ENCODE data around the gene LYG1.
"Not testable (repeated sequence)": the region's sequence is repeated elsewhere in the genome, so short reads cannot be mapped to it uniquely, and the experiment has no call there.

LYG1 gene

DNA sequence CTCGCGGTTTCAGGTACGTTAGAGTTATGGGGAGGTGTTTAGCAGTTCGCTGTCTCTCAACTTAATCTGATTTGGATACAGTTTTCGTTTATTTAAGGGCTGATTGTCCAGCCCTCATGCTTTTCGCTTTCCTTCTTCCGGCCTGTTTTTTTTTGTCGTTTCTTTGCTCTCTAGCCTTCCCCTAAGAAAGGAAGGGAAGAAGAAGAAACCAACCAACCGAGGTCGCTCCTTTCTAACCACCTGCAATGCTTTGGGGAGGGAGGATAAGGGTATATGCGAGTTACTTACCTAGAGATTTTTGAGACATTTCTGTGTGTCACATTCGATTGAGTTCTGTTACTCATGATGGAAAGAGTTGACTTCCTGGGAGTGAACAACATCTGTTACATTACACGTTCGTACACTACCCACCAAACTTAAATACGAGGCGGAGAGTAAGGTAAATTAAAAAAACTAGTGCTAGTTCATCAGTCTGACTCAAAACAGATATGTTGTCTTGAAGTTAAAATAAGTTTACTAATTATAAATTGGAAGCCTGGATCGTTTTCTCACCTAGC lies 37.1 kb upstream of the LYG1 start:
- Histone ChIP-seq H3K27ac (peak overlapping the region; percentile 91), H3K4me3 (ENCODE audit: low read depth in 1 of 2, low read length in 1 of 2) (peak overlapping the region; percentile 86 to 100), H3K9me3 (no peaks in the 10 kb centered on the region), H3K27me3 (no peaks in the 10 kb centered on the region), H3K36me3 (peaks cover 8% of the 10 kb centered on the region), H3K4me1 (ENCODE audit: control insufficient read depth in 1 of 2, insufficient read depth in 1 of 2, low read depth in 1 of 2, low read length in 1 of 2) (peaks cover 28 to 32% of the 10 kb centered on the region in 2 experiments)
- TF ChIP-seq, protein P1, sequence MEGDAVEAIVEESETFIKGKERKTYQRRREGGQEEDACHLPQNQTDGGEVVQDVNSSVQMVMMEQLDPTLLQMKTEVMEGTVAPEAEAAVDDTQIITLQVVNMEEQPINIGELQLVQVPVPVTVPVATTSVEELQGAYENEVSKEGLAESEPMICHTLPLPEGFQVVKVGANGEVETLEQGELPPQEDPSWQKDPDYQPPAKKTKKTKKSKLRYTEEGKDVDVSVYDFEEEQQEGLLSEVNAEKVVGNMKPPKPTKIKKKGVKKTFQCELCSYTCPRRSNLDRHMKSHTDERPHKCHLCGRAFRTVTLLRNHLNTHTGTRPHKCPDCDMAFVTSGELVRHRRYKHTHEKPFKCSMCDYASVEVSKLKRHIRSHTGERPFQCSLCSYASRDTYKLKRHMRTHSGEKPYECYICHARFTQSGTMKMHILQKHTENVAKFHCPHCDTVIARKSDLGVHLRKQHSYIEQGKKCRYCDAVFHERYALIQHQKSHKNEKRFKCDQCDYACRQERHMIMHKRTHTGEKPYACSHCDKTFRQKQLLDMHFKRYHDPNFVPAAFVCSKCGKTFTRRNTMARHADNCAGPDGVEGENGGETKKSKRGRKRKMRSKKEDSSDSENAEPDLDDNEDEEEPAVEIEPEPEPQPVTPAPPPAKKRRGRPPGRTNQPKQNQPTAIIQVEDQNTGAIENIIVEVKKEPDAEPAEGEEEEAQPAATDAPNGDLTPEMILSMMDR (IDR thresholded peaks at IDR 0.05) = no peak

DNA sequence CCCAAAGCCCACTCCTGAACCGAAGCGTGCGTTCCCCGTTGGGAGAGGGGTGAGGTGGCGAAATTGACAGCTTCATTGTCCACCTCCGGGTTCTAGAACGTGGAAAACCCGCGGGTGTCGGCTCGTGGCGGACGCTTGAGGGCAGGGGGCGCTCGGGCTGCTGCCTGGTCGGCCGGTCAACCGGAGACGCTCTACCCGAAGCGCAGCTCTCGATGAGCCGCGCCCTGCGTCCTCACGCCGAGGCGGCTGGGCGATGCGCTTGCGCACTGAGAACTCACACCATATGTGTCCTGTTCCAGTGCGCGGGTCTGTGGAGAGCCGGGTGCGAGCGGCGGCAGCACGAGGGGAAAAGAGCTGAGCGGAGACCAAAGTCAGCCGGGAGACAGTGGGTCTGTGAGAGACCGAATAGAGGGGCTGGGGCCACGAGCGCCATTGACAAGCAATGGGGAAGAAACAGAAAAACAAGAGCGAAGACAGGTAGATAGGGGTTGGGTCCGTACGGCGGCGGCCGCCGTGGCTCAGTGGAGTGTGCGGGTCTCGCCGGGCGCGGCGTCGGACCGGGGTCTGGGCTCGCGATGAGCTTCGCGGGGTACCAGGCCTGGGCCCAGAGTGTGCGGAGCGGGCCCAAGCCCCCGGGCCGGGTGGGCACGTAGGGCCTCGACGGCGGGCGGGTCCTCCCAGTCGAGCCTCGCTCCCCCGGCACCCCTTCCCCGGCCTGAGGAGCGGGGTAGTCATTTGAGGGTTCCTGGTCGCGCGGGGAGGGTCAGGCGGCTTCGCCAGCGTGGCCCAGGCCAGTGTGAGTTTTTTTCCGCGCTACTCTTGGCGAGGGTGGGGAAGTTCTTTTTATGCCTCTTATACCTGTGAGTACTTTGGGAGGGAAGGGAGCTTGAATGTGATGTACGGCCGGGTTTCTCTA lies 36.4 kb upstream of the LYG1 start, which contains the start of gene EIF5B:
EIF5B (plus strand) TSS at position 277 of the 916 bp plus-strand sequence; CDS start at position 443, 166 bp downstream.
- Histone ChIP-seq H3K4me3 (ENCODE audit: low read depth in 1 of 2, low read length in 1 of 2) (peak within 1 kb of the TSS; percentile 86 to 100), H3K36me3 (peaks cover 15% of the 10 kb centered on the region), H3K9me3 (no peaks in the 10 kb centered on the region), H3K27me3 (no peaks in the 10 kb centered on the region), H3K4me1 (ENCODE audit: control insufficient read depth in 1 of 2, insufficient read depth in 1 of 2, low read depth in 1 of 2, low read length in 1 of 2) (peaks cover 28 to 32% of the 10 kb centered on the region in 2 experiments), H3K27ac (peak within 1 kb of the TSS; percentile 91)
- TF ChIP-seq, protein P1 (IDR thresholded peaks at IDR 0.05) = peak; percentile 70

DNA sequence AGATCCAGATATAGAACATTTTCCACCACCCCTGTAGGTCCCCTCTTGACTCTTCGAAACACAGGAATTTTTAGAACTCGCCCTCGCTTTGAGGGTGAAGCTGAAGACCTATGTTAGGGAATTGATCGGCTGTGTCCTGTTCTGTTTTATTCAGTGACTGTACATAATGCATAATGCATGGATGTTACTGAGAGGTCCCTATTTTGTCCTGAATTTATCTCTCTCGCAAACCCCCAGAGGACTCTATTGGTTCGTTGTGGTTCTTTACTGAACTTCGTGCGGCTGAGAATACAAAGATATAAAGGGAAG lies 35.8 kb upstream of the LYG1 start:
- Histone ChIP-seq H3K4me1 (ENCODE audit: control insufficient read depth in 1 of 2, insufficient read depth in 1 of 2, low read depth in 1 of 2, low read length in 1 of 2) (peaks cover 28 to 32% of the 10 kb centered on the region in 2 experiments), H3K9me3 (no peaks in the 10 kb centered on the region), H3K4me3 (ENCODE audit: low read depth in 1 of 2, low read length in 1 of 2) (peak overlapping the region; percentile 86 to 100), H3K36me3 (peaks cover 21% of the 10 kb centered on the region), H3K27me3 (no peaks in the 10 kb centered on the region), H3K27ac (peak overlapping the region; percentile 91)
- TF ChIP-seq, protein P1 (IDR thresholded peaks at IDR 0.05) = no peak

DNA sequence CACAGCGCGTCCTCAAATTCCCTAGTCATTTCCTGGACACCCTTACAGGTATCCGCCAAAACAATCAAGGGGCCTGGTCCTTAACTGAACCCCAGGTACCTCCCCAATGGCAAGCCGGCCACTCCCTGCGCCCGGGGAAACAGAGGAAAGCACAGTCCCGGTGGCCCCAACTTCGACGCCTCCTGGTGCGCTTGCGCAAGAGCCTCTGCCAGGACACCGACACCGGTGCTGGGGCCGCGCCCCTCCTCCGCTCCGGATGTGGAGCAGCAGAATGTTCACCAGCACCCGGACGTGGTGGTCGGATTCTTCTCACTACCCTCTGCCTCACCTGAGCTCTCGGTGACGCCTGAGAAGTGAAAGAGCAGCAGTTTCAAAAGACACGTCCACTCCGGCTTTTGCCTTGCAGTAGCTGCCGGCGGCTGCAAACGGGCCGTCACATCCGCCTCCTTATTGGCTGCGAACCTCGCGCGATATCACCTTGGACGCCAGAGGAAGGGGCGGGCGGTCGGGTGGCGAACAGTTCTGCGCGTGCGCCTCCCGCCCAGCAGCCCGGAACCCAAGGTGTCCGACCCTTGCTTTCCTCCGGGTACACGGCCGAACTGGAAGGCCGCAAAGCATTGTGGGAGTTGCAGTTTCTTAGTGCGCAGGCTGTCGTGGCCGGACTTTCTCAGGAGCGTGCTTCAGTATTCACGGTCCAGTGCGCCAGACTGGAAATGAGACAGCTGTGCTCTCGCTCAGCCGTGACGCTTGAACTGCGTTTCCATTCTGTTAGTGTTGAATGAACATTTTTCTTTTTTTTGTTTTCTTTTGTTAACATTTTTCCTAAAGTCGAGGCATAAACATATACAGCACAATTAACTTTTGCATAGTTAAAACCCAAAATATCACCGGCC lies 35.2 kb upstream of the LYG1 start, which contains the start of gene TXNDC9:
TXNDC9 (minus strand) TSS at position 423 of the 893 bp plus-strand sequence. CDS start 3,123 bp downstream, outside the sequence.
- Histone ChIP-seq H3K27me3 (no peaks in the 10 kb centered on the region), H3K9me3 (no peaks in the 10 kb centered on the region), H3K4me3 (ENCODE audit: low read depth in 1 of 2, low read length in 1 of 2) (peak within 1 kb of the TSS; percentile 86 to 100), H3K4me1 (ENCODE audit: control insufficient read depth in 1 of 2, insufficient read depth in 1 of 2, low read depth in 1 of 2, low read length in 1 of 2) (peaks cover 28 to 32% of the 10 kb centered on the region in 2 experiments), H3K27ac (peak within 1 kb of the TSS; percentile 91), H3K36me3 (peaks cover 27% of the 10 kb centered on the region)
- TF ChIP-seq, protein P1 (IDR thresholded peaks at IDR 0.05) = no peak

DNA sequence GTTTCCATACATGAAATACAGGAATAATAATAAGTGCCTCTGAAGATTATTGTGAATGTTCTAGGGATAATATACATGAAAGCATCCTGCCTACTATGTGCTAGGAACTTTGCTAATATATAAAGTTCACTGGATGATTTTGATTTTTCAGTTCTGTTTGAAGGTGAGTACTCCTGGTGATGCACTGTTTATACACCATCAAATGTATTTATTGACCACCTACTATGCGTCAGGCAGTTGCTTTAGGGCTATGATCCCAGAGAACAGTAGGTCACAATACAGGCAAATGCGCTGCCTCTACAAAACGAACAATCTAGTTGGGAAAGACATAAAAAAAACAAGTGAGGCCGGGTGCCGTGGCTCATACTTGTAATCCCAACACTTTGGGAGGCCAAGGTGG lies 24.4 kb upstream of the LYG1 start:
- H3K4me1 ChIP-seq (ENCODE audit: control insufficient read depth in 1 of 2, insufficient read depth in 1 of 2, low read depth in 1 of 2, low read length in 1 of 2) = no peaks in the 10 kb centered on the region
- no peak overlapping the region for H3K27ac ChIP-seq
- H3K4me3 ChIP-seq (ENCODE audit: low read depth in 1 of 2, low read length in 1 of 2) = no peak overlapping the region
- no peaks in the 10 kb centered on the region for H3K27me3 ChIP-seq
- H3K9me3 ChIP-seq = no peaks in the 10 kb centered on the region
- TF ChIP-seq, protein P1 (IDR thresholded peaks at IDR 0.05) = no peak
- H3K36me3 ChIP-seq = peaks cover 96% of the 10 kb centered on the region

DNA sequence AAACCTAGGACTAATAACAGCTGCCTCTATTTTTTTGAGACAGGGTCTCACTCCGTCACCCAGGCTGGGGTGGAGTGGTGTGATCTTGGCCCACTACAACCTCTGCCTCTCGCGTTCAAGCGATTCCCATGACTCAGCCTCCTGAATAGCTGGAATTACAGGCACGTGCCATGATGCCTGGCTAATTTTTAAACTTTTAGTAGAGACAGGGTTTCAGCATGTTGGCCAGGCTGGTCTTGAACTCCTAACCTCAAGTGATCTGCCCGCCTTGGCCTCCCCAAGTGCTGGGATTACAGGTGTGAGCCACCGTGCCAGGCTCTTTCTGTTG lies 16.8 kb upstream of the LYG1 start:
- not testable (repeated sequence) for H3K9me3 ChIP-seq; H3K4me1 ChIP-seq (ENCODE audit: control insufficient read depth in 1 of 2, insufficient read depth in 1 of 2, low read depth in 1 of 2, low read length in 1 of 2)
- peaks cover 61% of the 10 kb centered on the region for H3K36me3 ChIP-seq

More for the DNA sequence above, 16.8 kb upstream of the LYG1 start:
- H3K4me3 ChIP-seq (ENCODE audit: low read depth in 1 of 2, low read length in 1 of 2); H3K27me3 ChIP-seq; H3K27ac ChIP-seq: not testable (repeated sequence)
